ENCODE data around the gene DNAJB8. TPM values are rescaled to one million over a fixed set of nuclear protein-coding genes. Genes with fewer than 3 reads are reported as not detected.

Gene DNAJB8
- total RNA-seq, 1 donor, result not detected

DNA sequence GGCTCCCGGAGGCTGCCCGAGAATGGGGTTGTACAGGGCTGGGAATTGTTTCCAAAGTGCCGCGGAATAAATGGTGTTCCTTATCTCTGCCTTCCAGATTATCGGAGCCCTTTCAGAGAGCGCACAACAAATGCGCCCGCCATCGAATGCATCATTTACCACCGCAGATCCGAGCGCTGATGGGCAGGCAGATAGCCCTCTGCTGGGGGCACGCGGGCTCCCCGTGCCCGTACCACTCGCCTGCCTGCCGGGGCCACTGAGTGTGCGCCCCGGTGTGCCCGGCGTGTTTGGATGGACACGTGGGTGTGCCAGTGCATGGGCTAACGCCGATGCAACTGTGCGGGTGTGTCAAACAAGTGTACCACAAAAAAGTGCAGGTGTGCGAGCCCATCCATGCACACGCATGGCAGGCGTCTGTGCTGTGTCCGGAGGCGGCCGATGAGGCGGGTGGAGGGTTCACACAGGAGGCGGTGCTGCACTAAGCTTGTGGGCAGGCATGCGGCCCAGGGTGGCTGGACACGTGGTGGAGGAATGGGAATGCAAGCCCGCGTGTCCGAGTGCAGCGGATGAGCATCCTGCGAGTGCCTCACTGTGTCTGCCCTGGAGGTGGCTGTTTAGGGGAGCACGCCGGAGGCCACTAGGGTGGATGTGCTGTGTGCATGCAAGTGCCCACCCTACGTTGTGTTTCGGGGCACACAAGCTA lies 30.1 kb upstream of the DNAJB8 start:
- H3K4me2 ChIP-seq (ENCODE audit: insufficient read depth, low read length), result peak overlapping the region; percentile 84
- peak overlapping the region; percentile 68 for H3K4me3 ChIP-seq (ENCODE audit: insufficient read depth, low read length)
- peaks cover 54% of the 10 kb centered on the region for H3K27me3 ChIP-seq (ENCODE audit: insufficient read depth, low read length)
- H3K27ac ChIP-seq (ENCODE audit: low read depth, low read length), result no peak overlapping the region
- TF ChIP-seq, protein P1, sequence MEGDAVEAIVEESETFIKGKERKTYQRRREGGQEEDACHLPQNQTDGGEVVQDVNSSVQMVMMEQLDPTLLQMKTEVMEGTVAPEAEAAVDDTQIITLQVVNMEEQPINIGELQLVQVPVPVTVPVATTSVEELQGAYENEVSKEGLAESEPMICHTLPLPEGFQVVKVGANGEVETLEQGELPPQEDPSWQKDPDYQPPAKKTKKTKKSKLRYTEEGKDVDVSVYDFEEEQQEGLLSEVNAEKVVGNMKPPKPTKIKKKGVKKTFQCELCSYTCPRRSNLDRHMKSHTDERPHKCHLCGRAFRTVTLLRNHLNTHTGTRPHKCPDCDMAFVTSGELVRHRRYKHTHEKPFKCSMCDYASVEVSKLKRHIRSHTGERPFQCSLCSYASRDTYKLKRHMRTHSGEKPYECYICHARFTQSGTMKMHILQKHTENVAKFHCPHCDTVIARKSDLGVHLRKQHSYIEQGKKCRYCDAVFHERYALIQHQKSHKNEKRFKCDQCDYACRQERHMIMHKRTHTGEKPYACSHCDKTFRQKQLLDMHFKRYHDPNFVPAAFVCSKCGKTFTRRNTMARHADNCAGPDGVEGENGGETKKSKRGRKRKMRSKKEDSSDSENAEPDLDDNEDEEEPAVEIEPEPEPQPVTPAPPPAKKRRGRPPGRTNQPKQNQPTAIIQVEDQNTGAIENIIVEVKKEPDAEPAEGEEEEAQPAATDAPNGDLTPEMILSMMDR (IDR thresholded peaks at IDR 0.05; ENCODE audit: extremely low read depth, low read depth, low read length), result no peak
- no peaks in the 10 kb centered on the region for H3K9me3 ChIP-seq (ENCODE audit: low read depth, low read length)
- no peak overlapping the region for H2AFZ ChIP-seq (ENCODE audit: low read length)
- no peaks in the 10 kb centered on the region for H3K36me3 ChIP-seq (ENCODE audit: insufficient read depth, low read length)
- peaks cover 6% of the 10 kb centered on the region for H3K4me1 ChIP-seq (ENCODE audit: insufficient read depth, low read length)
- peak; percentile 94 for DNase-seq (ENCODE audit: insufficient read length, low spot score, missing footprints)
- no peaks in the 10 kb centered on the region for H3K79me2 ChIP-seq (ENCODE audit: insufficient read depth, low read length)
- peaks cover 7% of the 10 kb centered on the region for H4K20me1 ChIP-seq (ENCODE audit: insufficient read depth, low read length)

DNA sequence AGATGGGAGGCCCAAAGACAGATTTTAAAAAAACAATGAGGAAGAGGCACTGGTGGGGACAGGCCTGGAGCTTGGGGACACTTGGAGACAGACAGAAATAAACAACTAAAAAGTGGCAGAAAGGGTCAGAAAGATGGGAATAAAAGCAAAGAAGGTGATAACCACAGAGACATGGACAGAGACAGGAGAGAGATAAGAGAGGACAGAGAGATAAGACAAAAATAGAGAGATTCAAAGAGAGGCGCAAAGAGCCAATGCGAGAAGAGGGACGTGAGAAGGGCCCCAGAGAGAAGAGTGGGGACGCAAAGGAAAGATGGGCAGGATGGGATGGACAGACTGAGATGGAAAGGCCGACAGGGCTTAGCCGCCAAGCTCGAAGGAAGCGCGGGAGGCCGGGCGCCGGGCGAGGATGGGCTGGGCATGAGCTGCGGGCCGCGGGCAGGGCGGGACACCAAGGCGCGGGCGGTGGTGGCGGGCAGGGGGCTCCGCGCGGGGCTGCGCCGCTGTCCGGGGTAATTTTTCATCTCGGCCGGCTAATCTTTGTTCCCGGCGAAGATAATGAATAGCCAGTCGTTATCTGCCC lies 29.4 kb upstream of the DNAJB8 start:
- peaks cover 55% of the 10 kb centered on the region for H3K27me3 ChIP-seq (ENCODE audit: insufficient read depth, low read length)
- TF ChIP-seq, protein P1 (IDR thresholded peaks at IDR 0.05; ENCODE audit: extremely low read depth, low read depth, low read length), result no peak
- no peaks in the 10 kb centered on the region for H3K9me3 ChIP-seq (ENCODE audit: low read depth, low read length)
- no peak overlapping the region for H2AFZ ChIP-seq (ENCODE audit: low read length)
- no peak overlapping the region for H3K27ac ChIP-seq (ENCODE audit: low read depth, low read length)
- H4K20me1 ChIP-seq (ENCODE audit: insufficient read depth, low read length), result peaks cover 14% of the 10 kb centered on the region
- no peak for DNase-seq (ENCODE audit: insufficient read length, low spot score, missing footprints)
- H3K36me3 ChIP-seq (ENCODE audit: insufficient read depth, low read length), result no peaks in the 10 kb centered on the region
- H3K79me2 ChIP-seq (ENCODE audit: insufficient read depth, low read length), result no peaks in the 10 kb centered on the region
- peaks cover 6% of the 10 kb centered on the region for H3K4me1 ChIP-seq (ENCODE audit: insufficient read depth, low read length)
- no peak overlapping the region for H3K4me2 ChIP-seq (ENCODE audit: insufficient read depth, low read length)
- H3K4me3 ChIP-seq (ENCODE audit: insufficient read depth, low read length), result no peak overlapping the region

DNA sequence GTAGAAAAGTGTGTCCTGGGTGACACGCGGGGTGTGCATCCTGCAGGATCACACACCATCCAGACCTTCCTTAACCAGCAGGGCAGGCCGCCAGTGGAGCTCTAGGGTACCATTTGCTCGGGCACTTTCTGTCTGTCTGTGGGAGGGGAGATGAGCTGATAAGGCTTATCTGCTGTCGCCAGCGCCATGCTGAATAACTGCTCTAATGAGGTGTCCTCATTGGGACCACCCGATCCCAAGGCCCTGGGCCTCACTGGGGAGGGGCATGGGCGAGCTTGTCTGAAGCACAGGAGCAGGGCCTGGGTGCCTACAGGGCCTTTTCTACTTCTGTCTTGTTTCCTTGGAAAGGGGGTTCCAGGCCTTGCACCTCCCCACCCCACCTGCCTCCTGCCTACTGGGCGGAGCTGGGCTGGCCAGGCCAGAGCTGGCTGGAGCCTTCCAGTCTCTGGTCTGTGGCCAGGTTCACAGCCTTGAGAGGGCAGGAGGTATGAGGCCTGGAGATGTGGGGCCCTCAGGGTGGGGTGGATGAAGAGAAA lies 28.8 kb upstream of the DNAJB8 start:
- peaks cover 6% of the 10 kb centered on the region for H3K4me1 ChIP-seq (ENCODE audit: insufficient read depth, low read length)
- H3K27ac ChIP-seq (ENCODE audit: low read depth, low read length), result no peak overlapping the region
- no peak overlapping the region for H3K4me2 ChIP-seq (ENCODE audit: insufficient read depth, low read length)
- TF ChIP-seq, protein P1 (IDR thresholded peaks at IDR 0.05; ENCODE audit: extremely low read depth, low read depth, low read length), result no peak
- no peaks in the 10 kb centered on the region for H3K36me3 ChIP-seq (ENCODE audit: insufficient read depth, low read length)
- no peaks in the 10 kb centered on the region for H3K9me3 ChIP-seq (ENCODE audit: low read depth, low read length)
- H4K20me1 ChIP-seq (ENCODE audit: insufficient read depth, low read length), result peaks cover 17% of the 10 kb centered on the region
- H2AFZ ChIP-seq (ENCODE audit: low read length), result no peak overlapping the region
- no peak for DNase-seq (ENCODE audit: insufficient read length, low spot score, missing footprints)
- H3K27me3 ChIP-seq (ENCODE audit: insufficient read depth, low read length), result peaks cover 61% of the 10 kb centered on the region
- H3K4me3 ChIP-seq (ENCODE audit: insufficient read depth, low read length), result no peak overlapping the region
- H3K79me2 ChIP-seq (ENCODE audit: insufficient read depth, low read length), result no peaks in the 10 kb centered on the region

DNA sequence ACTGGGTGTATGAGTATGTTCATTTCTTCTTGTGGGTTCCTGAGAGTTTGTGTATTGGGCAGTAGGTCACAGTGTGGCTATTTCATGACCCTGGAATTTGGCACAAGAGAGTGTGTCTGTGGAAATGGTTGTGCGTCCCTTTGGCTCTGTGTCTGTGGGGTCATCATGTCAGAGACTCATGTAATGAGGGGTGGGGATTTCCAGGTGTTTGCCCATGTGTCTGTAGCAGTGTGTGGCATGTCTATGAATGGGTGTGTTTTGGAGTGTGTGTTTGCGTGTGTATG lies 27.6 kb upstream of the DNAJB8 start:
- peaks cover 11% of the 10 kb centered on the region for H3K4me1 ChIP-seq (ENCODE audit: insufficient read depth, low read length)
- H3K27me3 ChIP-seq (ENCODE audit: insufficient read depth, low read length), result peaks cover 72% of the 10 kb centered on the region

More for the DNA sequence above, 27.6 kb upstream of the DNAJB8 start:
- TF ChIP-seq, protein P1 (IDR thresholded peaks at IDR 0.05; ENCODE audit: extremely low read depth, low read depth, low read length), result no peak
- no peaks in the 10 kb centered on the region for H3K9me3 ChIP-seq (ENCODE audit: low read depth, low read length)
- no peak overlapping the region for H2AFZ ChIP-seq (ENCODE audit: low read length)
- H3K4me3 ChIP-seq (ENCODE audit: insufficient read depth, low read length), result no peak overlapping the region
- H3K79me2 ChIP-seq (ENCODE audit: insufficient read depth, low read length), result no peaks in the 10 kb centered on the region
- peaks cover 23% of the 10 kb centered on the region for H4K20me1 ChIP-seq (ENCODE audit: insufficient read depth, low read length)
- H3K27ac ChIP-seq (ENCODE audit: low read depth, low read length), result no peak overlapping the region
- no peak overlapping the region for H3K4me2 ChIP-seq (ENCODE audit: insufficient read depth, low read length)
- peak; percentile 71 for DNase-seq (ENCODE audit: insufficient read length, low spot score, missing footprints)
- no peaks in the 10 kb centered on the region for H3K36me3 ChIP-seq (ENCODE audit: insufficient read depth, low read length)
